Stimulated activated CD4-positive, alpha-beta T cell treated with anti-CD3 and anti-CD28 coated beads, TNF-alpha, amount 100 ng/mL, for 24 hours (primary cell): ENCODE data around the gene SPDYC.
A peak's percentile ranks its signal among the peaks of the same experiment; 100 is the strongest.

Experiments
- DNase-seq, 3 experiments: peaks; one replicate each; pipeline ENCODE4 v3.0.0-alpha.2; 2020; ENCODE audit warnings: low read depth in 3 of 3

The SPDYC gene

GRCh38 chr11:65170058-65170534 lies at the start of gene SPDYC:
TSS of gene SPDYC (plus strand) at chr11:65170233. CDS start at chr11:65171358, 1,125 bp downstream.
- DNase-seq, result no peak

- DNase-seq, result no peak
These were observed 49.2 kb upstream of the SPDYC start for GRCh38 chr11:65120831-65121230.

- no peak for DNase-seq
These were observed 48.6 kb upstream of the SPDYC start for GRCh38 chr11:65121447-65121864.

GRCh38 chr11:65121865-65122696 lies 48.0 kb upstream of the SPDYC start, which contains the start of the genes FAU and MRPL49:
TSS of gene FAU (minus strand) at chr11:65122134. CDS start at chr11:65121813, 321 bp downstream.
TSS of gene MRPL49 (plus strand) at chr11:65122321. CDS start at chr11:65122347, 26 bp downstream.
- DNase-seq, result peak; percentile 98 to 99 (median 99)

- DNase-seq, result no peak
These were observed 45.4 kb upstream of the SPDYC start for GRCh38 chr11:65124480-65125196.

GRCh38 chr11:65125197-65126056 lies 44.6 kb upstream of the SPDYC start:
- DNase-seq, result no peak

GRCh38 chr11:65126624-65127274 lies 43.3 kb upstream of the SPDYC start:
- no peak for DNase-seq

- no peak for DNase-seq
These were observed 42.4 kb upstream of the SPDYC start for GRCh38 chr11:65127473-65128181.

GRCh38 chr11:65128182-65129145 lies 41.6 kb upstream of the SPDYC start:
- no peak for DNase-seq

- DNase-seq, result no peak
These were observed 40.2 kb upstream of the SPDYC start for GRCh38 chr11:65129649-65130441.

- no peak for DNase-seq
These were observed 39.2 kb upstream of the SPDYC start for GRCh38 chr11:65130631-65131416.

- DNase-seq, result no peak
These were observed 38.6 kb upstream of the SPDYC start for GRCh38 chr11:65131417-65131776.

GRCh38 chr11:65131895-65132237 lies 38.2 kb upstream of the SPDYC start:
- DNase-seq, result no peak

- no peak for DNase-seq
These were observed 37.6 kb upstream of the SPDYC start for GRCh38 chr11:65132238-65132987.

- peak in 1 of 3 experiments; percentile 72 for DNase-seq
These were observed 36.9 kb upstream of the SPDYC start for GRCh38 chr11:65132988-65133700.

GRCh38 chr11:65133724-65134123 lies 36.3 kb upstream of the SPDYC start:
- no peak for DNase-seq
